Epithelial cell of esophagus (primary cell): ENCODE data around the gene UBXN10.

Experiments
- DNase-seq: peaks from one replicate; pipeline ENCODE4 v3.0.0; 2010; ENCODE audit warnings: low read depth
- H3K4me3 ChIP-seq: 2 replicates; pipeline ENCODE4 v1.5.1; 2011; ENCODE audit warnings: mild to moderate bottlenecking, low read length, control low read depth
- CTCF ChIP-seq: IDR thresholded peaks from 2 replicates; pipeline ENCODE4 v1.5.1; 2011; ENCODE audit warnings: low read depth, mild to moderate bottlenecking, low read length, control low read depth, inconsistent platforms; ENCODE audit not compliant: insufficient read depth; ENCODE audit errors: missing control alignments

UBXN10 gene

GRCh38 chr1:20194757-20195461 lies 9.0 kb downstream of the UBXN10 start:
- peak; percentile 73 for DNase-seq
- peak; percentile 81 for TF ChIP-seq CTCF
- no peak overlapping the region for H3K4me3 ChIP-seq

- no peak for DNase-seq
- no peak for TF ChIP-seq CTCF
- no peak overlapping the region for H3K4me3 ChIP-seq
Observed at GRCh38 chr1:20195462-20195780, 9.5 kb downstream of the UBXN10 start.

- DNase-seq = no peak
- no peak for TF ChIP-seq CTCF
- H3K4me3 ChIP-seq = no peak overlapping the region
Observed at GRCh38 chr1:20197329-20197791, 11.5 kb downstream of the UBXN10 start.

GRCh38 chr1:20198296-20198695 lies 12.4 kb downstream of the UBXN10 start:
- DNase-seq = no peak
- no peak overlapping the region for H3K4me3 ChIP-seq
- no peak for TF ChIP-seq CTCF

GRCh38 chr1:20198918-20199317 lies 13.0 kb downstream of the UBXN10 start:
- DNase-seq = no peak
- H3K4me3 ChIP-seq = no peak overlapping the region
- TF ChIP-seq CTCF = no peak

- no peak for TF ChIP-seq CTCF
- peak; percentile 34 for DNase-seq
- H3K4me3 ChIP-seq = no peak overlapping the region
Observed at GRCh38 chr1:20199403-20199802, 13.5 kb downstream of the UBXN10 start.

GRCh38 chr1:20199840-20200239 lies 13.9 kb downstream of the UBXN10 start:
- DNase-seq = no peak
- TF ChIP-seq CTCF = no peak
- H3K4me3 ChIP-seq = no peak overlapping the region
